ENCODE data around the gene SCYGR7. TPM values are rescaled to one million over a fixed set of nuclear protein-coding genes. Genes with fewer than 3 reads are reported as not detected.
A peak's percentile ranks its signal among the peaks of the same experiment; 100 is the strongest.

SCYGR7 gene
- total and polyA plus RNA-seq, 2 of the 13 experiments (the other 11 are each of a cell fraction or from before 2014, with no cell fraction given): not detected

- no peak for TF ChIP-seq ZNF256 (CRISPR knock-in tag; conservative IDR thresholded peaks at IDR 0.05)
Observed at GRCh38 chr2:227759411-227760118, 31.4 kb downstream of the SCYGR7 start (continued).

DNA sequence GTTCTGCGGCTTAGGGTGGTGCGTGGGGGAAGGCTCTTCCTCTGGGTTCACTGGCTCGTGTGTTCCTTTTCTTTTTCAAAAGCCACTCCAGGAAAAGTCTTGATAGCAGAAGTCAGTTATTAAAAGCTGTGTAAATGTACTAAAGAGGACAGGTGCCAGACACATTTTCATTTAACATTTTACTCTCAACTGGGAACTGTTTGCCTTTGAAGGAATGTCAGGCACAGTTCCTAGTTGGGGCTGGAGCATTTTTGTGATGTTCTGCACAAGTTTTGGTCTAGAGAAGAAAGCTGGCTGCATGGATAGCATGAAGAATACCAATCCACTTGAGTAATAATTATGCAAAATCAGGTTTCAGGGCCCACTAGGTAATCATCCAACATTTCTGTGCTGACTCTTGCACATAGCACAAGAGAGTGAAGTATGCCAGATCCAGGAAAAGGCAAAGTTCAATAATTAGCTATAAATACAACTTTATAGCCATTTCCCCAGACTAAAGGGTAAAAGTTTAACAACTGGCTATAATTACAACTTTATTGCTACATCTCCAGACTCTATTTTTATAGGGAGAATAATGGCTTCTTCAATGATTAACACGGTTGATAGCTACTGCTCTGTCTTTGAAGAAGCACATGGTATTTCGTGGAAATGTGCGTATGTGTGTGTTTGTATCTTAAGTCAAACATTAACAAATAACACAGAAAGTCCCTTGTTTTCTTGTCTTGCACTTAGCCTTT is 33.8 kb downstream of the SCYGR7 start:
- peak; percentile 30 for ATAC-seq
- TF ChIP-seq HNF1A (IDR thresholded peaks at IDR 0.05; ENCODE audit: low read depth) (peak; percentile 90), HNF1A (CRISPR knock-in tag; IDR thresholded peaks at IDR 0.05; ENCODE audit: borderline replicate concordance) (peak; percentile 61; the same call in 1 of the 2 replicates), NCOR1 (IDR thresholded peaks at IDR 0.05; ENCODE audit: borderline replicate concordance, low read length) (peak; percentile 35; the same call in 1 of the 2 replicates), TEAD2 (CRISPR knock-in tag; IDR thresholded peaks at IDR 0.05) (no peak), ZBTB8A (CRISPR knock-in tag; IDR thresholded peaks at IDR 0.05; ENCODE audit: borderline replicate concordance, low read depth) (no peak), CREB1 (IDR thresholded peaks at IDR 0.05) (no peak), CREB1 (CRISPR knock-in tag; IDR thresholded peaks at IDR 0.05) (peak; percentile 64), ZNF724P (CRISPR knock-in tag; IDR thresholded peaks at IDR 0.05; ENCODE audit: borderline replicate concordance) (no peak), NCOA2 (CRISPR knock-in tag; IDR thresholded peaks at IDR 0.05) (peak; percentile 42; the same call in 1 of the 2 replicates), CEBPG (CRISPR knock-in tag; IDR thresholded peaks at IDR 0.05) (no peak), SIN3A (IDR thresholded peaks at IDR 0.05; ENCODE audit: borderline replicate concordance, low read depth, low read length) (no peak), PHF21A (CRISPR knock-in tag; IDR thresholded peaks at IDR 0.05) (no peak), ZNF773 (CRISPR knock-in tag; IDR thresholded peaks at IDR 0.05; ENCODE audit: borderline replicate concordance) (no peak), ZNF670 (CRISPR knock-in tag; IDR thresholded peaks at IDR 0.05; ENCODE audit: borderline replicate concordance) (no peak), ARID3A (IDR thresholded peaks at IDR 0.05; ENCODE audit: low read depth, low read length) (no peak), U2AF2 (IDR thresholded peaks at IDR 0.05; ENCODE audit: low read depth, low read length) (0 out of 2 replicates have a peak, but pooled peaks have one; percentile 84)

More for the DNA sequence above, 33.8 kb downstream of the SCYGR7 start:
- Histone ChIP-seq H4K20me1 (ENCODE audit: insufficient read depth, low read length) (no peaks in the 10 kb centered on the region), H3K9me3 (ENCODE audit: low read length) (no peaks in the 10 kb centered on the region), H3K9ac (ENCODE audit: insufficient read depth, low read depth, low read length) (no peak overlapping the region; the same call in 1 of the 2 replicates), H3K4me3 (replicated peaks in 1 of 3; ENCODE audit: insufficient read depth in 1 of 3, low read depth in 2 of 3, low read length in 3 of 3) (no peak overlapping the region), H2AFZ (ENCODE audit: low read length) (no peak overlapping the region), H3K27me3 (ENCODE audit: control insufficient read depth in 1 of 2, insufficient read depth in 2 of 2, low read length in 2 of 2) (no peaks in the 10 kb centered on the region), H3K36me3 (replicated peaks in 1 of 2; ENCODE audit: control insufficient read depth in 1 of 2, insufficient read depth in 2 of 2, low read length in 2 of 2) (no peaks in the 10 kb centered on the region), H3K4me2 (ENCODE audit: low read depth, low read length) (peak overlapping the region; percentile 26), H3K79me2 (ENCODE audit: insufficient read depth, low read length) (no peaks in the 10 kb centered on the region), H3K4me1 (ENCODE audit: insufficient read depth, low read length) (peaks cover 61% of the 10 kb centered on the region), H3K27ac (ENCODE audit: extremely low read length, insufficient read depth, low read length) (peak overlapping the region; percentile 44)
- intact Hi-C loops (cut with micrococcal nuclease; ENCODE audit: unreplicated experiment): loop anchor here (10.0 kb wide), 1 partner anchor 197 kb away; no protein-coding TSS in a partner anchor
- BruUV-seq (replicated peaks): no TSS peak
- DNase-seq (ENCODE audit: low spot score) (peak; percentile 62), FAIRE-seq (no peak)
- POLR2A ChIA-PET: interaction anchor here (0.9 to 1.1 kb wide), 2 partner anchors 52 to 118 kb away, joined by 3 to 7 read pairs; partner anchors contain the start of gene CCL20
- in situ Hi-C loops (cut with HindIII; ENCODE audit: extremely low pct_ligation_motif_present, low pct_unique_long_range_greater_than_20kb): loop anchor here (10.0 kb wide), 1 partner anchor 627 kb away; no protein-coding TSS in a partner anchor
- 31% methylated on average over 6 of the region's 6 CpGs for WGBS (ENCODE audit: low lambda C conversion rate)
- CTCF ChIA-PET (ENCODE audit: low intra/inter-chr PET ratio, low total read pairs): no interaction called here
